Transverse colon (tissue), 4 donors: ENCODE measurements around the gene SUCLG2.

Source experiments
- EP300 ChIP-seq: sonication (generic); formaldehyde crosslinking; IDR thresholded peaks from one replicate; pipeline ENCODE4 v1.6.1; 2017; ENCODE audit warnings: antibody characterized with exemption, low read depth
- POLR2AphosphoS5 ChIP-seq, 3 donors: sonication (generic); formaldehyde crosslinking; IDR thresholded peaks; one replicate each; pipeline ENCODE4 v1.6.1; 2016; ENCODE audit warnings: antibody characterized with exemption in 3 of 3
- TF ChIP-seq, protein P1 (sequence below), 5 experiments: fragments of 200-600 bp in 3 of 5; fragments of 450-650 bp in 2 of 5; sonication (generic) in 3 of 5; IDR thresholded peaks; 1 replicate in 2 of 5; 2 replicates in 3 of 5; pipeline ENCODE4 v1.5.1; 2016 to 2017; ENCODE audit warnings: antibody characterized with exemption in 5 of 5, inconsistent platforms in 3 of 5, mild to moderate bottlenecking in 2 of 5, moderate library complexity in 1 of 5

- TF ChIP-seq, protein P1, sequence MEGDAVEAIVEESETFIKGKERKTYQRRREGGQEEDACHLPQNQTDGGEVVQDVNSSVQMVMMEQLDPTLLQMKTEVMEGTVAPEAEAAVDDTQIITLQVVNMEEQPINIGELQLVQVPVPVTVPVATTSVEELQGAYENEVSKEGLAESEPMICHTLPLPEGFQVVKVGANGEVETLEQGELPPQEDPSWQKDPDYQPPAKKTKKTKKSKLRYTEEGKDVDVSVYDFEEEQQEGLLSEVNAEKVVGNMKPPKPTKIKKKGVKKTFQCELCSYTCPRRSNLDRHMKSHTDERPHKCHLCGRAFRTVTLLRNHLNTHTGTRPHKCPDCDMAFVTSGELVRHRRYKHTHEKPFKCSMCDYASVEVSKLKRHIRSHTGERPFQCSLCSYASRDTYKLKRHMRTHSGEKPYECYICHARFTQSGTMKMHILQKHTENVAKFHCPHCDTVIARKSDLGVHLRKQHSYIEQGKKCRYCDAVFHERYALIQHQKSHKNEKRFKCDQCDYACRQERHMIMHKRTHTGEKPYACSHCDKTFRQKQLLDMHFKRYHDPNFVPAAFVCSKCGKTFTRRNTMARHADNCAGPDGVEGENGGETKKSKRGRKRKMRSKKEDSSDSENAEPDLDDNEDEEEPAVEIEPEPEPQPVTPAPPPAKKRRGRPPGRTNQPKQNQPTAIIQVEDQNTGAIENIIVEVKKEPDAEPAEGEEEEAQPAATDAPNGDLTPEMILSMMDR (IDR thresholded peaks at IDR 0.05) = no peak
- TF ChIP-seq POLR2AphosphoS5 (IDR thresholded peaks at IDR 0.05) (no peak), EP300 (no peak)
Measured at GRCh38 chr3:67535006-67535405, 119.4 kb downstream of the SUCLG2 start.
